GM18517 (cell line): ENCODE results near the gene EXOG.
"Not testable (repeated sequence)": the region's sequence is repeated elsewhere in the genome, so short reads cannot be mapped to it uniquely, and the experiment has no call there.

Experiments used
- ATAC-seq: cut with Tn5 transposase; IDR thresholded peaks from one replicate; pipeline ENCODE4 v1.9.1; 2021; ENCODE audit warnings: mild to moderate bottlenecking, moderate library complexity; ENCODE audit not compliant: unreplicated experiment

The EXOG gene

GRCh38 chr3:38561746-38562466 lies 65.8 kb downstream of the EXOG start:
- no peak for ATAC-seq

- no peak for ATAC-seq
These were observed 66.4 kb downstream of the EXOG start for GRCh38 chr3:38562467-38562925.

- no peak for ATAC-seq
These were observed 67.1 kb downstream of the EXOG start for GRCh38 chr3:38563070-38563885.

DNA sequence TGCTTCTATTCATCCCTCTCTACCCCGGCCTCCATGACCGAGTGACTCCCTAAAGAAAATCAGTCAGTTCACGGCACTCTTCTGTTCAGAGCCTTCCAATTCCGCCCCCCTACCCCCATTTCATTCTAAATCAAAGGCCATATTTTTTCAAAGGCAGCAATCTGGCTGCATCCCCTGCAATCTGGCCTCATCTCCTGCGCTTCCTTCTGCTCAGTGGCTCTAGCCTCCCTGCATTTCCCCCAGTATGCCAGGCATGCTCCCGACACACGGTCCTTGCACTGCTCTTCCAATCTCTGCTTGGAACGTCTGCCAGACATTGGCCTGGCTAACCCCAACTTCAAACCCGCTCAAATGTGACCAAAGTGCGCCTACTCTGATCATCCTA lies 67.7 kb downstream of the EXOG start:
- ATAC-seq = no peak

- no peak for ATAC-seq
These were observed 68.6 kb downstream of the EXOG start for GRCh38 chr3:38564631-38565338.

- ATAC-seq = no peak
These were observed 69.4 kb downstream of the EXOG start for GRCh38 chr3:38565339-38566214.

DNA sequence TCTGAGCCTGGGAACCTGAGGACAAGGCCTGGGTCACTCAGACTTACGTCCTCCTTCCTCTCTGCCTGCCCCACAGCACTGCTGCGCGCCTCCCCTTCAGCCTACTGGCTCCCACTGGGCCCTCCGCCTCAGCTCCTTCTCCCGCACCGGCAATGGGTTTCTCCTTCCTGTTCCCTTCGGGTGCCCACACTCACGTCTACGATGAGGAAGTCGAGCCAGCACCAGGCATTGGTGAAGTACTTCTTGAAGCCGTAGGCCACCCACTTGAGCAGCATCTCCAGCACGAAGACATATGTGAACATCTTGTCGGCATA lies 70.0 kb downstream of the EXOG start:
- ATAC-seq = no peak

- not testable (repeated sequence) for ATAC-seq
These were observed 70.7 kb downstream of the EXOG start for GRCh38 chr3:38566794-38567193.

GRCh38 chr3:38567498-38567897 lies 71.4 kb downstream of the EXOG start:
- no peak for ATAC-seq

DNA sequence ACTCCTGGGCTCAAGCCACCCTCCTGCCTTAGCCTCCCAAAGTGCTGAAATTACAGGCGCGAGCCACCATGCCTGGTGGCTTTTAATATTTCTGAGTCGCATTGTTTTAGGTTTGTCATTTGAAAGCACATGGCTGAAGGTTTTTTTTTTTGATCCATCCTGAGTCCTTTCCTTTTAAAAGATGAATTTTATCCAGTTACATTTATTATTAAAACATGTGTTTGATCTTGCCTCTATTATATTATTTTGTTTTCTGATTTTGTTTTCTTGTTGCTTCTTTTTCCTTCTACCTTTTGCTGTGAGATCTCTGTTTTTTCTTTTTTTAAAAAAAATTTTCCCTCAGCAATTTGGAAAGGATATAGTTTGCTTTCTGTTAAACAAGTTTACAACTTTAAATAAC lies 77.0 kb downstream of the EXOG start:
- ATAC-seq = no peak

DNA sequence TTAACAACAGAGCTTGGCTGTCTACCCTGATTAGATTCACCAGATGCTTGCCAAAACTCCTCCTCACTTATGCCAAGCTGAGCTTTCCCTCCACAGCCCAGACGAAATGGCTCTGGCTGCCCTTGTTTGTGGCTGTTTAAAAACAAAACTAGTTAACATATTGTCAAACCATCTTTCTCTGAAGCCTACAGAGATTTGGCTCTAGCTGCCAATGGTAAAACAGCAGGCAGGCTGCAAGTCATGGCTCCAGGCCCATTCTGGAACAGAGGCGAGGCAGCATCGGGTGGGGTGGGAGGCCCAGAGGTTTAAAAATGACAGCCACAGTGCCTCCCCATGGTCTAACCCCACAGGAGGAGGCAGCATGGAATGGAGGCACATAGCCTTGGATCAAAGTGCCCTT lies 77.4 kb downstream of the EXOG start:
- ATAC-seq = no peak

DNA sequence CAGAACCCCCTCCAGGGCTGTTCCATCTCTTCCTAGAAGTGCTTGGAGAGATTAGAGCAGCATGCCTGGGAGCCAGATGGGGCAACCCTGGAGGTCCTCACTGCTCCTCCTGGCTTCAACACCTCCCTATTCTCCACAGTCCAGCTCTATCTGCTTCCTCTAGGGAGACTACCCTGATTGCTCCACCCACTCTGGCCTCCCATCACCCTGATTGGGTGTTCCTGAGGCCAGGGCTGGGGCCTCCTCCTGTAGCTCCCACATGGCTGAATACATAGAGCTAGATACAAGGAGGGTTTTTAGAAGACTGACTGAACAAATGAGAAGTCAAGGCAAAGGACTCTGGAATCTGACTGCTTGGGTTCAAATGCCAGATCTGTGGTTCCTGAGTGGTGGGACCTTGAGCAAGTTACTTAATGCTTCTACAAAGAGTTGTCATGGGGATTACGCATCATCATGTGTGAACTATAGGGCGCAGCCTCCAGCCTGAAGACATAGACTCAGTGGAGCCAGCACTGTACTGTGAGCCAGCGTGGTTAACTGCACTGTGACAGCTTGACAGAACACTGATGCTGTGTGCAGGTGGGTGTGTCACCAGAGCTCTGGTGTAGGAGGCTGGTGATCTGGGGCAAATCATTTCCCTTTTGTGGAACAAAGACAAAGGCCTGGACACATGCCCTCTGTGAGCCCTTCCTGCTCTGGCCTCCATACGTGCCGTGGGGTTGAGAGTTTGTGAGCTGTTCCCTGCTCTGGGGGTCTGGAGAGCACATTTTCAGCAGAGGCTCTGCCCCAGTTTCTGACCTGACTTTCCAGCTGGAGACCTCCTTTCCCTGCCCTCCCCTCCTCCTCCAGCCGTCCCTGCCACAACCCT lies 78.5 kb downstream of the EXOG start:
- no peak for ATAC-seq

DNA sequence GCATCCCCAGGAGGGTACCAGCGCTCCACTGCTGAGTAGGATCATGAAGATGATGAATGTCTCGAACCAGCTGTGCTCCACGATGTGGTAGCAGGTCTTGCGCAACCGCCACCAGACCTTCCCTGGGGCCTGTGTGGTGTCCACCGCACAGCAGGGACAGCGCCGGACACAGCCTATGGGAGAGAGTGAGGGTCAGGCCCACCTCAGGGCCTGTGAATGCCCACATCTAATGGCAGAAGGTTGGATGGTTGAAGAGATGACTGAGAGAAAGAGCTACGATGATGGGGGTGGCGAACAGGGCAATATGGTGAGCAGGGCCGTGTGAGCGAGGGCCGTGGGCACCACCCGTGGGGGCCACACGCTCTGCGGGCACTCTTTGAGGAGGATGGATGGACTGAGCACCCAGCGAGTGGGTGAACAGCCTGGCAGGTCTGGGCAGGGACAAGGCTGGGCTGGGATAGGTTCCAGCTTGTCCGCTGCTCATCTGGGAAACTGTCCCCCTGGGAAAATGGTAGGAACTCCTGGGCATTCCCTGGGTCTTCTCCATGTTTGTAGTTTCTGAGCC lies 79.2 kb downstream of the EXOG start:
- ATAC-seq = no peak
